Testis (tissue), 3 donors: ENCODE data around the gene LCN10. TPM values are rescaled to one million over a fixed set of nuclear protein-coding genes. Genes with fewer than 3 reads are reported as not detected.

Experiments
- DNase-seq: peaks from one replicate; pipeline ENCODE4 v3.0.0-alpha.2; 2019
- H3K27ac ChIP-seq, 2 donors: fragments of 200-600 bp; sonication (generic); one replicate each; pipeline ENCODE4 v1.5.1; 2019
- H3K27me3 ChIP-seq: fragments of 200-600 bp; sonication (generic); one replicate; pipeline ENCODE4 v1.5.1; 2019
- H3K36me3 ChIP-seq: fragments of 200-600 bp; sonication (generic); one replicate; pipeline ENCODE4 v1.5.1; 2017; ENCODE audit warnings: low read depth; ENCODE audit errors: missing control alignments
- H3K4me1 ChIP-seq: fragments of 200-600 bp; sonication (generic); one replicate; pipeline ENCODE4 v1.5.1; 2019
- H3K4me3 ChIP-seq, 2 donors: fragments of 200-600 bp; sonication (generic); one replicate each; pipeline ENCODE4 v1.5.1; 2017 to 2019
- H3K9me3 ChIP-seq: fragments of 200-600 bp; sonication (generic); one replicate; pipeline ENCODE4 v1.5.1; 2017
- POLR2A ChIP-seq: fragments of 450-650 bp; IDR thresholded peaks from one replicate; pipeline ENCODE4 v1.6.1; 2017; ENCODE audit warnings: antibody characterized with exemption, mild to moderate bottlenecking, moderate library complexity
- WGBS, 2 donors: methylation state at CpG; one replicate each; pipeline ENCODE4 v1.1.5; 2018; 5-methylcytosine and 5-hydroxymethylcytosine counted together
- intact Hi-C: fragments of 100-400 bp; cut with DNase I; formaldehyde crosslinking; loops from one replicate; pipeline ENCODE4 v1.15.1; 2023; ENCODE audit warnings: low total_unique reads
- polyA plus RNA-seq: library from polyadenylated mRNA; stranded (reverse); fragments of 350-450 nt; fragmentation: Illumina TruSeq; extraction: RNeasy Lipid Tissue Mini Kit (QIAGEN cat#74804); gene quantifications from one replicate; pipeline ENCODE4 v1.2.3, GENCODE V29; 2014; ENCODE audit warnings: low read depth, low replicate concordance; ENCODE audit not compliant: insufficient read depth
- total RNA-seq, 2 donors: library from RNA; depleted of rRNA; stranded (reverse); fragments of >200 nt; gene quantifications; one replicate each; pipeline ENCODE4 v1.2.3, GENCODE V29; 2016
- TF ChIP-seq, protein P1 (sequence below), 3 experiments: fragments of 450-650 bp in 2 of 3; fragments of 200-600 bp in 1 of 3; sonication (generic) in 1 of 3; IDR thresholded peaks; one replicate each; pipeline ENCODE4 v1.5.1; 2016 to 2019; ENCODE audit warnings: antibody characterized with exemption in 3 of 3, mild to moderate bottlenecking in 2 of 3, moderate library complexity in 1 of 3

Gene LCN10
- total and polyA plus RNA-seq, 3 donors from 2014 or later, result 8.3 to 11.7 (median 8.7) TPM

DNA sequence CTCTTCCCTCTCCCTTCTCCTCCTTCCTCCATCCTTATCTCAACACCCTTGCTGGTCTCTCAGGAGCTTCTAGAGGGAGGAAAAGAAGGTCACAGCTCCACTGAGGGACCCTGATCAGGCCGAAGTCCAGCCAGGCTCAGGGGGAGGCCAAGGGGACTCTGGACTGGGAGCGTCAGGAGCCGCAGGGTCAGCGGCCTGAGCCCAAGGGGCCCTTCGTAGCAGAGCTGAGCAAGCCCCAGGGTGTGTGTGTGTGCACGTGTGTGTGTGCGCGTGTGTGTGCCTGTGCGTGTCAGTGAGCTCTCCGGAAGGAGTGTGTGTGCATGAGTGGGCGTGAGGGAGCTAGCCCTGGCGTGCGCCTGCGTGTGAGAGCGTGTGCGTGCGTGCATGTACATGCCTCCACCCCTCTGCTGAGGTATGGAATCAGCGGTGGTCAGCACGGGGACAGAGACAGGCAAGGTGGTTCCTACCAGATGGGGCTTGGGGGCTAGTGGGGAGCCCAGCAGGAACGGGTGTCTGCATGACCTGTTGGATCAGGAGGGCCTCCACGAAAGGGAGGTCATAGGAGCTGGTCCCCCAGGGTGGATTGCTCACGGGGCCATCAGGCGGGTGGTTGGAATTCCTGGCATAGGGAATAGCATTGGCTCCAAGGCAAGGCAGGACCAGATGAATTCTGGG, 45.5 kb downstream of the LCN10 start:
- no peak for DNase-seq
- no peaks in the 10 kb centered on the region for H3K27me3 ChIP-seq
- no peaks in the 10 kb centered on the region for H3K4me1 ChIP-seq
- no peak overlapping the region for H3K4me3 ChIP-seq
- intact Hi-C loops, result no loop called here
- no peaks in the 10 kb centered on the region for H3K36me3 ChIP-seq
- WGBS, 2 donors, result 63 to 77% methylated on average over 7 to 23 of the region's 23 CpGs
- H3K27ac ChIP-seq, result no peak overlapping the region
- TF ChIP-seq POLR2A, result no peak
- TF ChIP-seq, protein P1, sequence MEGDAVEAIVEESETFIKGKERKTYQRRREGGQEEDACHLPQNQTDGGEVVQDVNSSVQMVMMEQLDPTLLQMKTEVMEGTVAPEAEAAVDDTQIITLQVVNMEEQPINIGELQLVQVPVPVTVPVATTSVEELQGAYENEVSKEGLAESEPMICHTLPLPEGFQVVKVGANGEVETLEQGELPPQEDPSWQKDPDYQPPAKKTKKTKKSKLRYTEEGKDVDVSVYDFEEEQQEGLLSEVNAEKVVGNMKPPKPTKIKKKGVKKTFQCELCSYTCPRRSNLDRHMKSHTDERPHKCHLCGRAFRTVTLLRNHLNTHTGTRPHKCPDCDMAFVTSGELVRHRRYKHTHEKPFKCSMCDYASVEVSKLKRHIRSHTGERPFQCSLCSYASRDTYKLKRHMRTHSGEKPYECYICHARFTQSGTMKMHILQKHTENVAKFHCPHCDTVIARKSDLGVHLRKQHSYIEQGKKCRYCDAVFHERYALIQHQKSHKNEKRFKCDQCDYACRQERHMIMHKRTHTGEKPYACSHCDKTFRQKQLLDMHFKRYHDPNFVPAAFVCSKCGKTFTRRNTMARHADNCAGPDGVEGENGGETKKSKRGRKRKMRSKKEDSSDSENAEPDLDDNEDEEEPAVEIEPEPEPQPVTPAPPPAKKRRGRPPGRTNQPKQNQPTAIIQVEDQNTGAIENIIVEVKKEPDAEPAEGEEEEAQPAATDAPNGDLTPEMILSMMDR (IDR thresholded peaks at IDR 0.05), result no peak
- H3K9me3 ChIP-seq, result no peaks in the 10 kb centered on the region

DNA sequence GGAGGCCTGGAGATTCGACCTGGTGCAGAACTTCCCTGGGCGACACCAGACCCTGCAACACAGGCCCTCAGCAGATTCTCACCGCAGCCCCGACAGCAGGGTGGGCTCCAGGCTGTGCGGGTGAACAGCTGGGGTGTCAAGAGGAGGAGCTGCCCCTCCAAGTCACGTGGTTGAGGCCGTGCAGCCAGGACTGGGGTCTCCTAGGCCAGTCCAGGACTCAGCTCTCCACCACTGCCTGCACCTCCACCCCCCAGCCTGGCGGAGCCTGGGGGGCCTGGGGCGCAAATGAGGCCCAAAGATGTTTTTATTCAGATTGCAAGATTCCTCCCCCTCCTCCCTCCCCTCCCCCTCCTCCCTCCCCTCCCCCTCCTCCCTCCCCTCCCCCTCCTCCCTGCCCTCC, 46.2 kb downstream of the LCN10 start:
- Histone ChIP-seq H3K4me1 (no peaks in the 10 kb centered on the region), H3K4me3 (no peak overlapping the region), H3K27me3 (no peaks in the 10 kb centered on the region), H3K27ac (no peak overlapping the region), H3K9me3 (no peaks in the 10 kb centered on the region), H3K36me3 (no peaks in the 10 kb centered on the region)
- WGBS, 2 donors, result 74 to 80% methylated on average over 7 to 9 of the region's 9 CpGs
- DNase-seq, result no peak
- intact Hi-C loops, result no loop called here
- TF ChIP-seq, protein P1 (IDR thresholded peaks at IDR 0.05), result no peak
- no peak for TF ChIP-seq POLR2A

DNA sequence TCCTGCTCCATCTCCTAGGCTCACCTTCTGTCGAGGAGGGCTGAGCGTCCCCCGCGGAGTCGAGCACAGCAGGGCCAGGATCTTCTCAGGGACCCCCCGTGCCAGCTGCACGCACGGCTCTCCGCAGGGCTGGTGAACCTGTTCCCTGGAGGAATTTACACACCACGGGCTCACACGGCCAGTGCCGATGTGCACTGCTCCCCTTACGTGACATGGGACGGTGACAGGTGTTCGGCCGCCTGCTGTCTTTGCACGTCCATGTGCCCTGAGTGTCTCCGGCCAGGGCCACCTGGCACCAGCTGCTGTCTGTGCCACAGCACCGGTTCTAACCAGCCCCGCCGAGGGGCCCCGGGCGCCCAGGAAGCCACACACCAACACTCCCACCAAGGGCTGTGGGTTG, 46.8 kb downstream of the LCN10 start:
- no peak overlapping the region for H3K27ac ChIP-seq
- no peak overlapping the region for H3K4me3 ChIP-seq
- H3K9me3 ChIP-seq, result no peaks in the 10 kb centered on the region
- no peaks in the 10 kb centered on the region for H3K27me3 ChIP-seq
- intact Hi-C loops, result no loop called here
- H3K4me1 ChIP-seq, result no peaks in the 10 kb centered on the region
- 87 to 91% methylated on average over 12 to 23 of the region's 23 CpGs for WGBS, 2 donors
- TF ChIP-seq POLR2A, result no peak
- TF ChIP-seq, protein P1 (IDR thresholded peaks at IDR 0.05), result no peak
- no peaks in the 10 kb centered on the region for H3K36me3 ChIP-seq
- DNase-seq, result no peak

DNA sequence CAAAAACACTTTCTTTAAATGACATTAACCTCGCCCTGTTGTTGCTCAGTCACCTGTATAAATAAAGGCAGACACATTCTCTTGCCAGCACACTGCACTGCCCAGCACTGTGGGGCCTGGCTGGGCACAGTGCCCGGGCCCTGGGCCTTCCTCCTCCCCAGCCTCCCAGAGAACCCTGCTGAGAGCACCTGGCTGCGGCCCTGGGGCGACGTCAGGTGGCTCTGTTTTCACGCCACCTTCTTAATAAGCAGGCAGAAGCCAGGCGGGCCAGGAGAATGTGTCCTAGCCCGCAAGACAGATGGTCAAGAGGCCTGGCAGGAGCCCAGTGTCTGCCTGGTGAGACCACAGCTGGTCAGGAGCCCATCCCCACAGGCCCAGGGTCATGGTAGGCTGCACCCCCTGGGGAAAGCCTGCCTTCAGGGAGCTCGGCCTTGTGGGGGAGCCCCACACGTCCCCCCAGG, 47.3 kb downstream of the LCN10 start:
- intact Hi-C loops, result no loop called here
- no peaks in the 10 kb centered on the region for H3K36me3 ChIP-seq
- H3K27ac ChIP-seq, result no peak overlapping the region
- WGBS, 2 donors, result 76 to 83% methylated on average over 2 to 10 of the region's 10 CpGs
- no peaks in the 10 kb centered on the region for H3K27me3 ChIP-seq
- DNase-seq, result no peak
- no peaks in the 10 kb centered on the region for H3K4me1 ChIP-seq
- no peak overlapping the region for H3K4me3 ChIP-seq
- no peaks in the 10 kb centered on the region for H3K9me3 ChIP-seq
- TF ChIP-seq POLR2A, result no peak
- TF ChIP-seq, protein P1 (IDR thresholded peaks at IDR 0.05), result no peak

DNA sequence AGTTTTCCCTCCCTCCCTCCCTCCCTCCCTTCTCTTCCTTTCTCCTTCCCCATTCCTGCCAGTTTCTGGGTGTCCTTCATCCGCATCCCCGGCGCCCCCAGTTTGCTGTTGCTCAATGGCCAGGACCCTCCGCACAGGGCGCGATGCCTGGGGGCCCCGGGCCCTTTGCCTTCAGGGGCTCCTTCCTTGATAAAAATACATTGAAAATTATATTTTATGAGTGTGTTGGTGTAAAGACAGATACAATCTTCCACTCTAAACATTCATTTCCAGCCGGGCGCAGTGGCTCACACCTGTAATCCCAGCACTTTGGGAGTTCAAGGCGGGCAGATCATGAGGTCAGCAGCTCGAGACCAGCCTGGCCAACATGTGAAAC, 47.9 kb downstream of the LCN10 start:
- no peaks in the 10 kb centered on the region for H3K9me3 ChIP-seq
- WGBS, 2 donors, result 91 to 96% methylated on average over 11 of the region's 11 CpGs
- no peaks in the 10 kb centered on the region for H3K4me1 ChIP-seq
- no peaks in the 10 kb centered on the region for H3K27me3 ChIP-seq
- H3K27ac ChIP-seq, result no peak overlapping the region
- TF ChIP-seq, protein P1 (IDR thresholded peaks at IDR 0.05), result no peak
- no peak for TF ChIP-seq POLR2A
- no peak for DNase-seq
- H3K36me3 ChIP-seq, result no peaks in the 10 kb centered on the region
- intact Hi-C loops, result no loop called here
- H3K4me3 ChIP-seq, result no peak overlapping the region
